Measurements from ENCODE around the gene TTLL11. TPM values are rescaled to one million over a fixed set of nuclear protein-coding genes. Genes with fewer than 3 reads are reported as not detected.

TTLL11 gene
- polyA plus RNA-seq, 1 of the 3 experiments (the other 2 are of a cell fraction): 6.8 TPM

DNA sequence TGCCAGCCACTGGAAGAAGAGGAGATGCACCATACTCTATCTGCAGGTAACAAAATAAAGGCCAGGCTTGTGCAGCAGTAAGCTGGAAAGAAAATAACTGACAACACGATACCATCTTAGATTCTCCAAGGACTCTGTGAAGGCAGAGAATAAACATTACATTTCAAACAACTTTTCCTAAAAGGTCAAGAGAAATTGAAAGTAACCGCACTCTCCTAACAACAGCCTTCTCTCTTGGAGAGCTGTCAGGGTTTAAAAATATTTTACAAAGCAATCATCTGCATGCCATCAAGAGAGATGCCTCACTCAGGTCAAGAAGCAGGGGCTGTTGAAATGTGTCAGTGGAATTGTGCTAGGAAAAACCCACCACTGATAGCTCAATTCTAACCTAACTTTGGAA lies 13.5 kb upstream of the TTLL11 start:
- DNase-seq: no peak
- no peak overlapping the region for H2AFZ ChIP-seq (ENCODE audit: low read depth)
- TF ChIP-seq GATA2 (CRISPR knock-in tag; IDR thresholded peaks at IDR 0.05) (no peak), EP300 (IDR thresholded peaks at IDR 0.05; ENCODE audit: borderline replicate concordance in 1 of 2, low read depth in 1 of 2, low read length in 1 of 2) (no peak), RCOR1 (IDR thresholded peaks at IDR 0.05; ENCODE audit: low read length) (no peak), NRF1 (IDR thresholded peaks at IDR 0.05; ENCODE audit: low read depth, low read length) (no peak), MXI1 (IDR thresholded peaks at IDR 0.05; ENCODE audit: low read depth, low read length) (no peak), POLR2AphosphoS5 (IDR thresholded peaks at IDR 0.05; ENCODE audit: low read depth, low read length) (no peak), NFIC (IDR thresholded peaks at IDR 0.05; ENCODE audit: borderline replicate concordance) (no peak), YY1 (IDR thresholded peaks at IDR 0.05; ENCODE audit: low read depth) (no peak), RAD21 (IDR thresholded peaks at IDR 0.05; ENCODE audit: low read length) (no peak), JUND (IDR thresholded peaks at IDR 0.05) (no peak), RFX5 (IDR thresholded peaks at IDR 0.05; ENCODE audit: low read length) (no peak)
- TF ChIP-seq, protein P1, sequence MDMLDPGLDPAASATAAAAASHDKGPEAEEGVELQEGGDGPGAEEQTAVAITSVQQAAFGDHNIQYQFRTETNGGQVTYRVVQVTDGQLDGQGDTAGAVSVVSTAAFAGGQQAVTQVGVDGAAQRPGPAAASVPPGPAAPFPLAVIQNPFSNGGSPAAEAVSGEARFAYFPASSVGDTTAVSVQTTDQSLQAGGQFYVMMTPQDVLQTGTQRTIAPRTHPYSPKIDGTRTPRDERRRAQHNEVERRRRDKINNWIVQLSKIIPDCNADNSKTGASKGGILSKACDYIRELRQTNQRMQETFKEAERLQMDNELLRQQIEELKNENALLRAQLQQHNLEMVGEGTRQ (IDR thresholded peaks at IDR 0.05; ENCODE audit: borderline replicate concordance, low read depth, low read length): no peak
- TF ChIP-seq, protein P2, sequence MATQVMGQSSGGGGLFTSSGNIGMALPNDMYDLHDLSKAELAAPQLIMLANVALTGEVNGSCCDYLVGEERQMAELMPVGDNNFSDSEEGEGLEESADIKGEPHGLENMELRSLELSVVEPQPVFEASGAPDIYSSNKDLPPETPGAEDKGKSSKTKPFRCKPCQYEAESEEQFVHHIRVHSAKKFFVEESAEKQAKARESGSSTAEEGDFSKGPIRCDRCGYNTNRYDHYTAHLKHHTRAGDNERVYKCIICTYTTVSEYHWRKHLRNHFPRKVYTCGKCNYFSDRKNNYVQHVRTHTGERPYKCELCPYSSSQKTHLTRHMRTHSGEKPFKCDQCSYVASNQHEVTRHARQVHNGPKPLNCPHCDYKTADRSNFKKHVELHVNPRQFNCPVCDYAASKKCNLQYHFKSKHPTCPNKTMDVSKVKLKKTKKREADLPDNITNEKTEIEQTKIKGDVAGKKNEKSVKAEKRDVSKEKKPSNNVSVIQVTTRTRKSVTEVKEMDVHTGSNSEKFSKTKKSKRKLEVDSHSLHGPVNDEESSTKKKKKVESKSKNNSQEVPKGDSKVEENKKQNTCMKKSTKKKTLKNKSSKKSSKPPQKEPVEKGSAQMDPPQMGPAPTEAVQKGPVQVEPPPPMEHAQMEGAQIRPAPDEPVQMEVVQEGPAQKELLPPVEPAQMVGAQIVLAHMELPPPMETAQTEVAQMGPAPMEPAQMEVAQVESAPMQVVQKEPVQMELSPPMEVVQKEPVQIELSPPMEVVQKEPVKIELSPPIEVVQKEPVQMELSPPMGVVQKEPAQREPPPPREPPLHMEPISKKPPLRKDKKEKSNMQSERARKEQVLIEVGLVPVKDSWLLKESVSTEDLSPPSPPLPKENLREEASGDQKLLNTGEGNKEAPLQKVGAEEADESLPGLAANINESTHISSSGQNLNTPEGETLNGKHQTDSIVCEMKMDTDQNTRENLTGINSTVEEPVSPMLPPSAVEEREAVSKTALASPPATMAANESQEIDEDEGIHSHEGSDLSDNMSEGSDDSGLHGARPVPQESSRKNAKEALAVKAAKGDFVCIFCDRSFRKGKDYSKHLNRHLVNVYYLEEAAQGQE (IDR thresholded peaks at IDR 0.05; ENCODE audit: low read depth, low read length): no peak
- no peaks in the 10 kb centered on the region for H3K9me3 ChIP-seq
- no peak overlapping the region for H3K4me3 ChIP-seq (ENCODE audit: low read depth in 2 of 2, low read length in 1 of 2)
- H3K36me3 ChIP-seq (replicated peaks in 1 of 2; ENCODE audit: control insufficient read depth in 1 of 2, insufficient read depth in 2 of 2, low read length in 1 of 2): no peaks in the 10 kb centered on the region
- no peaks in the 10 kb centered on the region for H3K27me3 ChIP-seq (ENCODE audit: insufficient read depth)
- H3K4me1 ChIP-seq (ENCODE audit: control insufficient read depth in 1 of 2, insufficient read depth in 2 of 2, low read depth in 1 of 2, low read length in 1 of 2): no peaks in the 10 kb centered on the region
- no peaks in the 10 kb centered on the region for H3F3A ChIP-seq (replicated peaks; ENCODE audit: insufficient read depth)
- H3K9me2 ChIP-seq: no peaks in the 10 kb centered on the region
- no peak overlapping the region for H3K9ac ChIP-seq
- no peak overlapping the region for H3K4me2 ChIP-seq
- no peaks in the 10 kb centered on the region for H4K20me1 ChIP-seq (ENCODE audit: insufficient read depth)
- H3K79me2 ChIP-seq (ENCODE audit: insufficient read depth): no peaks in the 10 kb centered on the region
- CTCF ChIA-PET: interaction anchor here (1.3 to 5.9 kb wide), 5 partner anchors 8 to 244 kb away, joined by 6 to 55 read pairs (median 26); no protein-coding TSS in a partner anchor
- H3K27ac ChIP-seq (ENCODE audit: low read depth in 2 of 2, low read length in 1 of 2): no peak overlapping the region
- POLR2A ChIA-PET: no interaction called here
- WGBS (ENCODE audit: low lambda C conversion rate): 74% methylated on average over 2 of the region's 2 CpGs

DNA sequence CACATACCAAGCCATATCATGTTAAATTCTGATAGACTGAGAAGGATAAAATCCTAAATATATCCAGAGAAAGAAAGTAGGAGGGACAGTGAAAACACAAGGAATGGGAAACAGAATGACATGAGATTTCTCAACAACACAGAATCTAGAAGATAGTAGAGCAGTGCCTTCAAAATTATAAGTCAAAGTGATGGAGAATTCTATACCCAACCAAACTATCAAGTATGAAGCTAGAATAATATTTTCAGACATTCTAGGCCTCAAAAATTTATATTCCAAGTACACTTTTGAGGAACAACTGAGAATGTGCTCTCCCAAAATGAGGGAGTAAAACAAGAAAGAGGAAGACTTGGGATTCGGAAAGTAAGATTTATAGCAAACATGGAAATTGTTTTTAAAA lies 10.9 kb upstream of the TTLL11 start:
- H3K9me2 ChIP-seq: no peaks in the 10 kb centered on the region
- ChIA-PET CTCF (interaction anchor here (2.1 to 3.7 kb wide), 2 partner anchors 21 to 246 kb away, joined by 9 to 29 read pairs; no protein-coding TSS in a partner anchor), POLR2A (no interaction called here)
- DNase-seq: no peak
- no peak overlapping the region for H2AFZ ChIP-seq (ENCODE audit: low read depth)
- no peaks in the 10 kb centered on the region for H3K27me3 ChIP-seq (ENCODE audit: insufficient read depth)
- no peak for TF ChIP-seq RXRA (IDR thresholded peaks at IDR 0.05; ENCODE audit: borderline replicate concordance, low read depth)
- TF ChIP-seq FOXM1 (IDR thresholded peaks at IDR 0.05; ENCODE audit: low read depth): no peak
- TF ChIP-seq RCOR1 (IDR thresholded peaks at IDR 0.05; ENCODE audit: low read length): no peak
- TF ChIP-seq, protein P3, sequence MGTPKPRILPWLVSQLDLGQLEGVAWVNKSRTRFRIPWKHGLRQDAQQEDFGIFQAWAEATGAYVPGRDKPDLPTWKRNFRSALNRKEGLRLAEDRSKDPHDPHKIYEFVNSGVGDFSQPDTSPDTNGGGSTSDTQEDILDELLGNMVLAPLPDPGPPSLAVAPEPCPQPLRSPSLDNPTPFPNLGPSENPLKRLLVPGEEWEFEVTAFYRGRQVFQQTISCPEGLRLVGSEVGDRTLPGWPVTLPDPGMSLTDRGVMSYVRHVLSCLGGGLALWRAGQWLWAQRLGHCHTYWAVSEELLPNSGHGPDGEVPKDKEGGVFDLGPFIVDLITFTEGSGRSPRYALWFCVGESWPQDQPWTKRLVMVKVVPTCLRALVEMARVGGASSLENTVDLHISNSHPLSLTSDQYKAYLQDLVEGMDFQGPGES (IDR thresholded peaks at IDR 0.05; ENCODE audit: low read depth, low read length): no peak
- TF ChIP-seq, protein P1 (IDR thresholded peaks at IDR 0.05; ENCODE audit: borderline replicate concordance, low read depth, low read length): no peak
- TF ChIP-seq NFIC (IDR thresholded peaks at IDR 0.05; ENCODE audit: borderline replicate concordance): no peak
- TF ChIP-seq, protein P4, sequence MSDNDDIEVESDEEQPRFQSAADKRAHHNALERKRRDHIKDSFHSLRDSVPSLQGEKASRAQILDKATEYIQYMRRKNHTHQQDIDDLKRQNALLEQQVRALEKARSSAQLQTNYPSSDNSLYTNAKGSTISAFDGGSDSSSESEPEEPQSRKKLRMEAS (IDR thresholded peaks at IDR 0.05; ENCODE audit: low read depth): no peak
- TF ChIP-seq, protein P5, sequence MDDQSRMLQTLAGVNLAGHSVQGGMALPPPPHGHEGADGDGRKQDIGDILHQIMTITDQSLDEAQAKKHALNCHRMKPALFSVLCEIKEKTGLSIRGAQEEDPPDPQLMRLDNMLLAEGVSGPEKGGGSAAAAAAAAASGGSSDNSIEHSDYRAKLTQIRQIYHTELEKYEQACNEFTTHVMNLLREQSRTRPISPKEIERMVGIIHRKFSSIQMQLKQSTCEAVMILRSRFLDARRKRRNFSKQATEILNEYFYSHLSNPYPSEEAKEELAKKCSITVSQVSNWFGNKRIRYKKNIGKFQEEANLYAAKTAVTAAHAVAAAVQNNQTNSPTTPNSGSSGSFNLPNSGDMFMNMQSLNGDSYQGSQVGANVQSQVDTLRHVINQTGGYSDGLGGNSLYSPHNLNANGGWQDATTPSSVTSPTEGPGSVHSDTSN (IDR thresholded peaks at IDR 0.05): no peak
- H3K4me2 ChIP-seq: no peak overlapping the region
- no peak overlapping the region for H3K9ac ChIP-seq
- no peaks in the 10 kb centered on the region for H3K9me3 ChIP-seq
- WGBS (ENCODE audit: low lambda C conversion rate): 89% methylated on average over 1 of the region's 1 CpG
- H3K4me1 ChIP-seq (ENCODE audit: control insufficient read depth in 1 of 2, insufficient read depth in 2 of 2, low read depth in 1 of 2, low read length in 1 of 2): no peaks in the 10 kb centered on the region
- H3K4me3 ChIP-seq (ENCODE audit: low read depth in 2 of 2, low read length in 1 of 2): no peak overlapping the region
- no peaks in the 10 kb centered on the region for H3F3A ChIP-seq (replicated peaks; ENCODE audit: insufficient read depth)
- H3K79me2 ChIP-seq (ENCODE audit: insufficient read depth): no peaks in the 10 kb centered on the region
- H4K20me1 ChIP-seq (ENCODE audit: insufficient read depth): no peaks in the 10 kb centered on the region
- H3K36me3 ChIP-seq (replicated peaks in 1 of 2; ENCODE audit: control insufficient read depth in 1 of 2, insufficient read depth in 2 of 2, low read length in 1 of 2): no peaks in the 10 kb centered on the region
- no peak overlapping the region for H3K27ac ChIP-seq (ENCODE audit: low read depth in 2 of 2, low read length in 1 of 2)

Data from SK-N-SH (cell line).